Measurements from ENCODE around the gene RBM15B. TPM values are rescaled to one million over a fixed set of nuclear protein-coding genes. Genes with fewer than 3 reads are reported as not detected.

Gene RBM15B
- total and polyA plus RNA-seq, 2 donors (not counting 1 experiment from before 2014, with no cell fraction given), result 10.8 to 29.5 TPM

- H3K27me3 Mint-ChIP-seq, result peaks cover 49% of the 10 kb centered on the region
- H3K27me3 ChIP-seq (replicated peaks in 1 of 4; ENCODE audit: control extremely low read depth in 1 of 4, control insufficient read depth in 3 of 4, insufficient read depth in 4 of 4, low read length in 3 of 4), result peaks cover 0 to 9% (median 0%) of the 10 kb centered on the region in 4 experiments
- H3K79me2 ChIP-seq (ENCODE audit: control insufficient read depth, insufficient read depth, low read length), result no peaks in the 10 kb centered on the region
- H3K4me1 ChIP-seq (ENCODE audit: control insufficient read depth in 2 of 2, insufficient read depth in 2 of 2, low read length in 2 of 2), result no peaks in the 10 kb centered on the region
- WGBS (ENCODE audit: insufficient coverage), result 27% methylated on average over 1 of the region's 4 CpGs
- DNase-seq, result peak; percentile 62
- no peak overlapping the region for H3K27ac Mint-ChIP-seq
- ChIA-PET POLR2A (no interaction called here), CTCF (interaction anchor here (0.9 to 4.7 kb wide), 8 partner anchors 13 to 762 kb away, joined by 3 to 63 read pairs (median 4); partner anchors contain the start of genes CISH, MANF and MAPKAPK3)
- no peak overlapping the region for H3K9ac ChIP-seq (ENCODE audit: low read length)
- TF ChIP-seq CTCF (IDR thresholded peaks at IDR 0.05) (peak; percentile 67), EZH2 (IDR thresholded peaks at IDR 0.05; ENCODE audit: borderline replicate concordance, insufficient read depth, low read depth, low read length, poor library complexity, severe bottlenecking) (no peak)
- ATAC-seq (ENCODE audit: low read depth), result no peak
- H3K4me2 ChIP-seq (replicated peaks; ENCODE audit: low read depth, low read length, poor library complexity, severe bottlenecking), result no peak overlapping the region
- H3K4me3 ChIP-seq (ENCODE audit: control extremely low read depth in 1 of 5, extremely low read depth in 1 of 5, insufficient read depth in 1 of 5, low read depth in 2 of 5, low read length in 4 of 5), result no peak overlapping the region
- H3K36me3 ChIP-seq (replicated peaks in 1 of 2; ENCODE audit: control extremely low read depth in 1 of 2, control insufficient read depth in 1 of 2, extremely low read depth in 1 of 2, insufficient read depth in 2 of 2, low read length in 1 of 2), result no peaks in the 10 kb centered on the region
- intact Hi-C loops (cut with micrococcal nuclease), result loop anchor here (1.0 kb wide), 1 partner anchor 756 kb away; no protein-coding TSS in a partner anchor
- H3K9me3 Mint-ChIP-seq (ENCODE audit: insufficient read depth), result no peaks in the 10 kb centered on the region
- H2AFZ ChIP-seq (ENCODE audit: insufficient read depth, low read depth, low read length, poor library complexity, severe bottlenecking), result no peak overlapping the region
- H3K4me3 Mint-ChIP-seq, result no peak overlapping the region
- H3K4me1 Mint-ChIP-seq, result no peaks in the 10 kb centered on the region
- no peaks in the 10 kb centered on the region for H4K20me1 ChIP-seq (ENCODE audit: control insufficient read depth, insufficient read depth, low read length, poor library complexity, severe bottlenecking)
- no peak overlapping the region for H3K27ac ChIP-seq (ENCODE audit: low read length in 2 of 2)
- no peaks in the 10 kb centered on the region for H3K9me3 ChIP-seq (ENCODE audit: control extremely low read depth in 1 of 3, control insufficient read depth in 2 of 3, insufficient read depth in 1 of 3, low read length in 2 of 3)
Observed at GRCh38 chr3:51371943-51372557, 19.0 kb upstream of the RBM15B start.

- H3K4me3 ChIP-seq (ENCODE audit: control extremely low read depth in 1 of 5, extremely low read depth in 1 of 5, insufficient read depth in 1 of 5, low read depth in 2 of 5, low read length in 4 of 5), result no peak overlapping the region
- no peak for TF ChIP-seq EZH2 (IDR thresholded peaks at IDR 0.05; ENCODE audit: borderline replicate concordance, insufficient read depth, low read depth, low read length, poor library complexity, severe bottlenecking)
- no peak for TF ChIP-seq CTCF (IDR thresholded peaks at IDR 0.05)
- no peak overlapping the region for H3K27ac Mint-ChIP-seq
- H3K4me1 Mint-ChIP-seq, result no peaks in the 10 kb centered on the region
- no peaks in the 10 kb centered on the region for H3K9me3 Mint-ChIP-seq (ENCODE audit: insufficient read depth)
- H3K27ac ChIP-seq (ENCODE audit: low read length in 2 of 2), result no peak overlapping the region
- ChIA-PET POLR2A (no interaction called here), CTCF (interaction anchor here (1.2 kb wide), 1 partner anchor 273 kb away, joined by 3 read pairs; no protein-coding TSS in a partner anchor)
- H3K4me1 ChIP-seq (ENCODE audit: control insufficient read depth in 2 of 2, insufficient read depth in 2 of 2, low read length in 2 of 2), result no peaks in the 10 kb centered on the region
- no peaks in the 10 kb centered on the region for H4K20me1 ChIP-seq (ENCODE audit: control insufficient read depth, insufficient read depth, low read length, poor library complexity, severe bottlenecking)
- intact Hi-C loops (cut with micrococcal nuclease), result no loop called here
- no peak for ATAC-seq (ENCODE audit: low read depth)
- no peaks in the 10 kb centered on the region for H3K36me3 ChIP-seq (replicated peaks in 1 of 2; ENCODE audit: control extremely low read depth in 1 of 2, control insufficient read depth in 1 of 2, extremely low read depth in 1 of 2, insufficient read depth in 2 of 2, low read length in 1 of 2)
- no peak for DNase-seq
- H3K79me2 ChIP-seq (ENCODE audit: control insufficient read depth, insufficient read depth, low read length), result no peaks in the 10 kb centered on the region
- H3K4me3 Mint-ChIP-seq, result no peak overlapping the region
- H2AFZ ChIP-seq (ENCODE audit: insufficient read depth, low read depth, low read length, poor library complexity, severe bottlenecking), result no peak overlapping the region
- H3K27me3 Mint-ChIP-seq, result peaks cover 48% of the 10 kb centered on the region
- H3K9ac ChIP-seq (ENCODE audit: low read length), result no peak overlapping the region
- no peaks in the 10 kb centered on the region for H3K9me3 ChIP-seq (ENCODE audit: control extremely low read depth in 1 of 3, control insufficient read depth in 2 of 3, insufficient read depth in 1 of 3, low read length in 2 of 3)
- peaks cover 0 to 19% (median 3%) of the 10 kb centered on the region in 4 experiments for H3K27me3 ChIP-seq (replicated peaks in 1 of 4; ENCODE audit: control extremely low read depth in 1 of 4, control insufficient read depth in 3 of 4, insufficient read depth in 4 of 4, low read length in 3 of 4)
- WGBS (ENCODE audit: insufficient coverage), result 83% methylated on average over 3 of the region's 5 CpGs
- no peak overlapping the region for H3K4me2 ChIP-seq (replicated peaks; ENCODE audit: low read depth, low read length, poor library complexity, severe bottlenecking)
Observed at GRCh38 chr3:51373658-51374421, 17.2 kb upstream of the RBM15B start.
